ENCODE measurements around the gene CRELD2.

The CRELD2 gene

DNA sequence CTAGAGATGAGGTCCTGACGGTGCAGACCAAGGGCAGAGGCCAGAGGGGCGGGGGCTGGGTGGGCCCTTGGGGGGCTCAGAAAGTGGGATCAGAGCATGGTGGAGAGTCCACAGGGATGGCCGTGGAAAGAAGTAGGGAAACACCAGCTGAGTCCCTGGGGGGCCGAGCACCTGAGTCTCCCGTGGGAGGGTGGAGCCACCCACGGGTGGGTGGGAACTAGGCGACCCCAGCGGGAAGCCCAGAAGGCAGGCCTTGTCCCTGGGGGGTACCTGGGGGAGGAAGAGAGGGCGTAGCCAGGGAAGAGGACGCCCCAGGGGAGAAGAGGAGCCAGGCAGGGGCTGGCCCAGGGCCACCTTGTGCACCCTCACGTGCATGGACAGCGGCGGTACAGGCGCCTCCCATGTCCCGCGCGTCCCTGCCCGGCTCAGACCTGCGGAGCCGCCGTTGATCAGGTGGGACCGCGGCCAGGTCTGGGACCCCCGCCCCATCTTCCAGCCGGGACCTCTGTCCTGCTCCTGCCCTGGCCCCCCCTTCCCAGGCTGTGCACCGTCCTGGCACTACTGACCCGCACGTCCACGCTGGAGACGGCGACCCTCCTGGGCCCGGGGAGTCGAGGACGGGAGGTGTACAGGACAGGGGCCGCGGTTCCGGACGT, 10.2 kb downstream of the CRELD2 start:
- in situ Hi-C loops (cut with MboI; ENCODE audit: low sequenced_read_pairs): no loop called here

DNA sequence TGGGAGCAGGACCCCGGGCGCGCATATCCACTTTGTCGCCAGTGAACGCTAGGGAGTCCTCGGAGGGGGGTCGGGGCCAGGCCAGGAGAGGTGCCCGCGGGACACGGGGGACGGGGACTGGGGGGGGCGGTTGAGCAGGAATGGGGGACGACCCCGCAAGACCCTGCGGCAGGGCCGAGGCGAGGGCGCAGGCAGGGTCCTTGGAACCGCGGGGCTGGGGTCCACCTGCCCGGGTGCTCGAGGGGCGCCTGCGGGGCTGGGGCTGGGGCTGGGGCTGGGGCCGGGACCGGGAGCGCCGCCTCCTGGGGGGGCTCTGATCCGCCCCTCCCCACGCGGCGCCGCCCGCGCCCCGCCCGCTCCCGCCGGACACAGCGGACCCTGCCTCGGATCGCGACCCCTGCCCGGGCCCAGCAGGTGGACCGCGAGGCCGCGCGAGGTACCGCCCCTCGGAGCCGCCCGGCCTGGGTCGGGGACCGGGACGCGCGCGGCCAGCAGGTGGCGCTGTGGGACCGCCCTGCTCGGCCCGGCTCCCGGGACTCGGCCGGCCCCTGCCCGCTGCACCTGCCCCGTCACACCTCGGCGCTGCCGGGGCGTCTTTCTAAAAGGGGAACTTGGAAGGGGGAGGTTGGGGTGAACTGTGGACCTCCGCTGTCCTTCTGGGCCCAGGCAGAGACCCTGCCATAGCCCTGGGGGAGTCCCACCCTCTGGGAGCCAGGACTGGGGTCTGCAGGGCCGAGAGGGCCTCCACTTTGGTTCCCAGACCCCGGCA, 11.0 kb downstream of the CRELD2 start:
- in situ Hi-C loops (cut with MboI; ENCODE audit: low sequenced_read_pairs): no loop called here

DNA sequence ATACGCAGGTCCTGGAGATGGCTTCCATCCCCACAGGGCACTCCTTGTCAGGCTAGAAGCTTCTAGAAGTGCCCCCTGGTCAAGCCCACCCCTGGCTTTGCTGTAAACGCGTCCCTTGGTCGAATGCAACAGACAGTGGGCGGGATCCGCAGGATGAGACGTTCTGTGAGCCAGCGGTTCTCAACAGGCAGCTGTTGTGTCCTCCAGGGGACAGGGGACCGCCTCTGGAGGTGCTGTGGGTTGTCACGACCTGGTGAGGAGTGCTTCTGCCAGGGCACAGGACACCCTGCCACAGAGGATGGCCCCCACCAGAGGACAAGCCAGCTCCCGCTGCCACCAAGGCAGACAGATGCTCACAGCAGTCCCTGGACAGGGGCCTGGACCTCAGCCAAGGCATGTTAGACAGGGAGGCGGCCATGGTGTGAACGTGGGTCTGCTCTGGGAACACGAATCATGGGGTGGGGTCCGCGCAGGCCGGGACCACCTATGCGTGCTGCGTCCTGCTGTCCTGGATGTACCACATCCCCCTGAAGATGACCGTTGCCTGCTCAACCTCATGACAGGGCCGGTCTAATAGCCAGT, 11.7 kb downstream of the CRELD2 start:
- in situ Hi-C loops (cut with MboI; ENCODE audit: low sequenced_read_pairs): no loop called here

DNA sequence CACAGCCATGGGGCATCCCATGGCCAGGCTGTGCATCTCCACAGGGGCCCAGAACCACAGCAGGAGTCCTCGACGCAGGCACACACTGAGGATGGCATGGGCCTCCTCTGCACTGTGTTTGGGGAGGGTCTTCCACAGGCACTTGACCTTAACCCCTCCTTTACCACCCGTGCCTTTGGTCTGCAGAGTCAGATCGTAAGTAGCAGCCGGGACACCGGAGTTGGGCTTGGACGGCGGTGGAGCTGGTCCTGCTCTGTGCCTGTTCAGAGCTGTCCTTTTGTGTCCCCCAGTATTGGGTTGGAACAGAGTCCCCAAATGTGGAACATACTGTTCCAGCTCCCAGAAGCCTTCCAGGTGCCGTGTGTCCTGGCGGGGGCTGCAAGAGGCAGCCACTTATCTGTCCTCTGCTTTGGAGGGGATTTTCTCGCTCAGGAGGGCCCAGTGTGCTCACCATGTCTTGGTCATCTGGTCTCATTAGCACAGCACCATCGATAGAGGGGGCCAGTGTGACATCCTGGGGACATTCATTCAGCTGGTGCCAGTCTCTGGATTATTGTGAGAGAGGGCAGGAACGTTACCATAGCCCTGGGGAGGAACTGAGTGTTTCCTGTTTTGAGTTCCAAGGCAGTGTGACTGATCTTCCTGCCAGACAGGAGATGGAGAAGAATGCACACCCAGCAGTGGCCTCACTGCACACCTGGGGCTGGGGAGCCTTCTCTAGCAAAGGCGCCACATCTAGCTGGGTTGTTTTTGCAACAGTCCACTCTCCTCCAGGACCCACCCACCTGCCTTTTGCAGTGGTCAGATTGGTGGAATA, 12.4 kb downstream of the CRELD2 start:
- in situ Hi-C loops (cut with MboI; ENCODE audit: low sequenced_read_pairs): no loop called here

DNA sequence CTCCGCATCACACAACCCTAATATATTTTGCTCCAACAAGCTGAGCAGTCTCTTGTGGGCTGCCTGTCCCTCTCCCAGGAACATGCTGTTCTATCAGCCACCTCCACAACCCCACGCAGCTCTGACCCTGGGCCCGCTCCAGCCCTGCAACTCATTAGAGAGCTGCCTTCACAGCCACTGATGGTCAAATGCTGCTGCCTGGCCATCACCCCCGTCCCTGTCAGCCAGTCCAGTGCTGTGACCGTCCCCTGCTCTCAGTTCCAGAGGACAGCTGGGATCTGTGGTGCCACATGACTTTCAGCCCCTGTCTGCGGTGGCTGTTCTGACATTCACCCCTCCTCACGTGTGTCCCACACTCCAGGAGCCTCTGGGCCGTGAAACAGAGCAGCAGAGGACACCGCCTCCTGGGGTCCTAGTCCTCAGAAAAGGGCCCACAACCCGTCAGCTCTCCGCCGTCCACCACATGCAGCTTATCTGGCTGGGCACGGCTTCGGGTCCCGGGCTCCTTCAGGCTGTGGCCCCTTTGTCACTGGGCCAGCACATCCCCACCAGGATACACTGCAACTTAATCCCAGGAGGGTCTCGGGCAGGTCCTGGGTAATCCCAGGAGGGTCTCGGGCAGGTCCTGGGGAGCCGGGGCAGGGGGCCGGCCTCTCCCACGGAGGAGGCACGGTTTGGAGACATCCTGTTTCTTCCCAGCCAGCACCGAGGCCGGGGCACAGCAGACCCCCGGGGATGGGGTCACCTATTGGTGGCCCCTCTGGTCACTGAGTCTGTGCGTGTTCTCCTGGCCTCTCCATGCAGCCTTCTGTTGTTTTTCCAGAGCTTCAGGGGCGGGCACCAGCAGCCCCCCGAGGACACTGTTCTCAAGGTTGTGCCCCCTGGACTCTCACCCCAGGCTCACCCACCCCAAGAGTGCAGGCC, 15.1 kb downstream of the CRELD2 start:
- in situ Hi-C loops (cut with MboI; ENCODE audit: low sequenced_read_pairs): no loop called here

DNA sequence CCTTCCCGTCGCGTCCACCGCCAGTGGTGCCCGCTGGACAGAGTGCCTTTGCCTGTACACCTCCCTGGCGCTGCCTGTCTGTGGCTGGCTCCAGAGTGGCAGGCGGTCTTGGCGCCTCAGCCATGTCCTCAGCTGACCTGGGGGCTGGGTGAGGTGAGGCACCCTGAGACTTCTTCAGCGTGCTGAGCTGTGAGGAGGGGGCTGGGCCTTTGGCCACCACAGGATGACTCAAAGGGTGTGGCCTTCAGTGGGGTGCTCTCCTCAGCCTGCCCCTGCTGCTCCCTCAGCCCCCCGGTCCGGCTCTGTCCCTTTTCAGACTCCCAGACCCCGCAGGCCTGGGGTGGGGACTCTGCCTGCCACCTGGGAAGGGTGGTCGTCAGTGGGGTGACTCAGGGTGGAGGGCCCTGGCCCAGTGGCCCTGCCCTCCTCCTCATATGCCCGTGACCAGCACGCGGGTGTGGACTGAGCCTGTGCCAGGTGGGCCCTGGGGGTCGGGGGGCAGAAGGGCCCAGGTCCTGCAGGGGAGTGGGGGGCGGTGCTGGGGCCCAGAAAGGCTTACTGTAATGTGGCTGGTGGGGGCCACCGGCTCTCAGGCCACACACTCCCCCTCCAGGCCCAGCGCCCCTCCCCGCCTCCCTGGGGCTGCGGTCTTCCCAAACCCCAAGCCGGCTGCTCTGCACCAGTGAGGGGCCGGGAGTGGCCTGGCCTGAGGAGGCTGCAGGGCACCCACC, 15.9 kb downstream of the CRELD2 start:
- in situ Hi-C loops (cut with MboI; ENCODE audit: low sequenced_read_pairs): no loop called here

DNA sequence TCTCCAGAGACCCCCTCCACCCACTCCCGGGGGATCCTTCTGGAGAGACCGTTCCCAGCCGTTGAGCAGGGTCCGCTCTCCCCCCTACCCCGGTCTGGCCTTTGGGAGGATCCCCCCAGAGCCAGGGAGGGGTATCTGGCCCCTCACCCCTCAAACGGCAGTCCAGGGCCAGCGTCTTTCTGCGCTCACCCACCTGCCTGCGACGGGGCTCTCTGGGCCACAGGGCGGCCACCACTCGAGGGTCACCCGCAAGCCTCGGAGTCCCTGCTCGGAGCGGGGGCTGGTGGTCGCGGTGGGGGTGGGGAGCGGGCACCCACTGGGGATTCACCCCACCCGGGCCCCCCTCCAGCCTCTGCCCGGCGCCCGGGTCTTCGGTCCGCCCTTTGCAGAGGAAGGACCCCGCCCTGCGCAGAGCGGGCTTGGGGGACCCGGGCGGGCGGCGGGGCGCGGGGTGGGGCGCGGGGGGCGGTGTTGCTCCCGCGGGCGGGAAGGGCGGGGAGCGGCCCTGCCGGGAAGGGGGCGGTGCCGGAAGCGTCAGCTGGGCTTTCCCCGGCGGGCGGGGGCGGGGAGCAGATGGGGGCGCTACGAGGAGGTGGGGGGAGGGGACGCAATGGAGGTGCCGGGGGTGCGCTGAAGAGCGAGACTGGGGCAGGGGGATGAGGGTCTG, 16.6 kb downstream of the CRELD2 start:
- in situ Hi-C loops (cut with MboI; ENCODE audit: low sequenced_read_pairs): no loop called here

DNA sequence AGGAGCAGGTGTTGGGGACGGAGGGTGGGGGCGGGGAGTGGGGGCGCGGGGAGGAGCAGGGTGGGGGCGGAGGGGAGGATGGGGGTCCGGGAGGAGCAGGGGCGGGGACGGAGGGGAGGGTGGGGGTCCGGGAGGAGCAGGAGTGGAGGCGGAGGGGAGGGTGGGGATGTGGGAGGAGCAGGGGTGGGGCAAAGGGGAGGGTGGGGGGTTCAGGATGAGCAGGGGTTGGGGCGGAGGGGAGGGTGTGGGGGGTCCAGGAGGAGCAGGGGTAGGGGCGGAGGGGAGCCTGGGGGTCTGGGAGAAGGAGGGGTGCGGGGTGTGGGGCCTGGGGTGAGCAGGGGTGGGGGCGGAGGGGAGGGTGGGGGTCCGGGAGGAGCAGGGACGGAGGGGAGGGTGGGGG, 17.1 kb downstream of the CRELD2 start:
- in situ Hi-C loops (cut with MboI; ENCODE audit: low sequenced_read_pairs): no loop called here

DNA sequence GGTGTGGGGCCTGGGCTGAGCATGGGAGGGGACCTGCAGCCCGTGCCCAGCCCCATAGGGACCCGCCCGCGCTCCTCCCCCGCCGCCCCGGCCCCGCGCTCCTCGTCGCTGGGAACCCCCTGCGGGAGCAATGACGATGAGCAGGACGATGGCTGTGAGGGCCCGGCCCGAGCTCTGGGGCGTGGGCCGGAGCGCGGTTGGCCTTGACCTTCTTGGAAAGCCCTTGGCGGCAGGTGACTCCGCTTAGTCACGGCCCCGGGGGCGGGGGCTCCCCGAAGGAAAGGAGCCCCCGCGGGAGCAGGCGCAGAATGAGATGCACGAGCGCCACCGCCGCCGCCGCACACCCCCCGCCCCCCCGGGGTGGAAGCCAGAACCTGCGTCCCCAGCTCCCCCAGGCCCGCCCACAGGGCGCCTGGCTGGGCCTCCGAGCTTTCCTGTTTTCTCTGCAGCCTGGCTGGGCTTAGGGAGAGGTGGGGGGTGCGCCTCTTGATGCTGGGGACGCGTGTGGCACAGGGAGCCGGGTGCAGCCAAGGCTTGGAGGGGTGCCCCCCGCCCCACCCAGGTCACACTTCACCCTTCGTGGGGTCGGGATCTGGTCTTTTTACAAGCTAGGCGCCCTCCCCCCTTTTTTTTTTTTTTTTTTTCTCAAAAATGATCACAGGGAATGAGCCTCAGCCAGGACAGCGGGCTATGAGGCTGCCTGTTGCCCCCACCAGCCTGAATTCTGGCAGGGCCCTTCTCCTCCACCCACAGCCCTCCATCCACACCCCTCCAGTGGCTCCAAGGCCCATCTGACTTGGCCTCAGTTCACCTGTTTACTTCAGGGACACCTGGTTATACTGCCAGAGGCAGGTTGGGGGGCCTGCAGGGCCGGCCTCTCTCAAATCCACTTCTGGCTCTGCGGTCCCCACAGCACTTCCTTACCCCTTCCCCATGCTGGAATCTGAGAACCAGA, 17.9 kb downstream of the CRELD2 start:
- in situ Hi-C loops (cut with MboI; ENCODE audit: low sequenced_read_pairs): no loop called here

DNA sequence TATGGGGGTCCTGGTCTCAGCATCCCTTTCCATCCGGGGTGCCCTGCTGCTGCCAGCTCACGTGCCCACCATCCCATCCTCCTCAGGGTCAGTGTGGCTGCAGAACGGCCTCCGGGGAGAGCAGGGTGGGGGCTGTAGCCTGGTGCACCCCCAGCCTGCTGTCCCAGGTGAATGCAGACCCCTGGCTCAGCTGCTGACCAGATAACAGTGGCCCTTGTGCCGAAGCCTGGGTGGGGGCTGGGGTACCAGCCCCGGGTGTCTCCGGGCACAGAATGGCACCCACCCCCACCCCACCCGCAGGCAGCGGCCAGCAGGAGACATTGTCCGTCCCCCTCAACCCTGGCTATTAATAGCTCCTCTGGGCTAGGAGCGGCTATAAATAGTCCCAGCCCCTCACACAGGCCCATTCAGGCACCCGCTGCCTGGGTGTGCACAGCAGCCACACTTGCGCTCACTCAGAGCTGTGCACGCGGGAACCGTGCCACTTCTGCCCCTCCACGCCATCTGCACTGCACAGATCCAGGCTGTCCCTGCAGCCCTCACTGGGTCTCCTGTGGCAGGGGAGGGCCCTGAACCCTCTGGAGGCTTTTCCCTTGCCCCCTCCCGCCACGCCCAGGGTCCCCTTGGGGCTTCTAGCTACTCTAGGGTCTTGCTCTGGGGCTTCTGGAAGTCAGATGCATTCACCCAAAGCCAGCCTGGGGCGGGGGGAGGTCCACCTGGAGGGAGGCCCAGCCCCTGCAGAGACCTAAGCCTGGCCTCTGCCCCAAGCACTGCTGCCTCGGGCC, 18.7 kb downstream of the CRELD2 start:
- in situ Hi-C loops (cut with MboI; ENCODE audit: low sequenced_read_pairs): no loop called here

DNA sequence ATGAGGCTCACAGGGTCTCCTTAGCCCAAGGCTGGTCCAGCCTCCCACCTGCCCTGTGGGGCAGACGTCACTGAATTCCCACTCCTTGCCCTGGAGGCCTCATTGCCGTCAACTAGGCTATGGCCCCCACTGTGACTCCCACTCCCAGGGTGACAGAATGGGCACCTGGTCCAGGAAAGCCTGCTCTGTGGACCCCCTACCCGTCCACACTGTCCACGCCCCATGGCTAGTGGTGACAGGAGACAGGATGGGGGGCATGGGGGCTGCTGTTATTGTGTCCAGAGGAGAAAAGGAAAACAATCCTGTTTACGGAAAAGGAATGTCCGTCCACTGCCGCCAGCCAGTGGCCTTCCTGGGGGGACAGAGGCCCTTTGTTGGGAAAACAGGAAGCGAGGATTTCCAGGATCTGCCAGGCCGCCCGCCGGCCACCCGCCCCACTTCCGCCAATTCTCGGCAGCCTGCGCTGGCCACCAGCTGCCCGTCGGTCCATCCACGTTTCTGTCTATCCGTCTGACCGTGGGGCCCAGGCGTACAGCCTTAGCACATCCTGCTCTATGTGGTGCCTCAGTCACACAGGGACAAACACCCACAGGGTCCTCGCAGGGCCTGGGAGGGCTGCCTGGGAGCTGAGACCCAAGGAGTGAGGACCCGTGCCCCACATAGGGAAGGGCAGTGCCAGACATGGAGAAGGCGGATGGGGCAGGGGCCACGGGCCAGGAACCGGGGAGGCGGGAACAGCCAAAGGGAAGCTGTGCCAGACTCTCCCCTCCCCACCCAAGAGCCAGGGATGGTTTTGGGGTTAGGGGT, 19.5 kb downstream of the CRELD2 start:
- in situ Hi-C loops (cut with MboI; ENCODE audit: low sequenced_read_pairs): no loop called here

DNA sequence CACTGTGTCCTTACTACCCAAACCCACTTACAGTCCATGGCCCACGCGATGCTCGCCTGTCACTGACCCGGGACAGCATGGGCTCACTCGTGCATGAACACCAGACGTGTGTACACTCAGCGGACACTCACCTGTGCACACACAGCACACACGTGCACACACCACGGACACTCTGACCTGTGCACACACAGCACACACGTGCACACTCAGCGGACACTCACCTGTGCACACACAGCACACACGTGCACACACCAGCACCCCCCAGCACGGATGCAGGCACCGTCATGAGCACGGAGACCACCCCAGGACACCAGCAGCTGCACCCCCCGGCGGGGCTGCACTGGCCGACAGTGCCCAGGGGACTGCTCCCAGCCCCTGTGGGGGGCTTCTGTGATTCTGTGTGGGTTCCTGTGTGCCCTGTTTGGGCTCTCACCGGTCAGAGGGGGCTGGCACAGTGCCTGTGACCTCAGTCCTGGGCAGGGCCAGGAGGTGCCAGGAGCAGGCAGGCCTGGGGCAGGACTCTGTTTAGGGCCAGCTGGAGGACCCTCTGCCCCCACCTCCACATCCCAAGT, 20.2 kb downstream of the CRELD2 start:
- in situ Hi-C loops (cut with MboI; ENCODE audit: low sequenced_read_pairs): no loop called here

DNA sequence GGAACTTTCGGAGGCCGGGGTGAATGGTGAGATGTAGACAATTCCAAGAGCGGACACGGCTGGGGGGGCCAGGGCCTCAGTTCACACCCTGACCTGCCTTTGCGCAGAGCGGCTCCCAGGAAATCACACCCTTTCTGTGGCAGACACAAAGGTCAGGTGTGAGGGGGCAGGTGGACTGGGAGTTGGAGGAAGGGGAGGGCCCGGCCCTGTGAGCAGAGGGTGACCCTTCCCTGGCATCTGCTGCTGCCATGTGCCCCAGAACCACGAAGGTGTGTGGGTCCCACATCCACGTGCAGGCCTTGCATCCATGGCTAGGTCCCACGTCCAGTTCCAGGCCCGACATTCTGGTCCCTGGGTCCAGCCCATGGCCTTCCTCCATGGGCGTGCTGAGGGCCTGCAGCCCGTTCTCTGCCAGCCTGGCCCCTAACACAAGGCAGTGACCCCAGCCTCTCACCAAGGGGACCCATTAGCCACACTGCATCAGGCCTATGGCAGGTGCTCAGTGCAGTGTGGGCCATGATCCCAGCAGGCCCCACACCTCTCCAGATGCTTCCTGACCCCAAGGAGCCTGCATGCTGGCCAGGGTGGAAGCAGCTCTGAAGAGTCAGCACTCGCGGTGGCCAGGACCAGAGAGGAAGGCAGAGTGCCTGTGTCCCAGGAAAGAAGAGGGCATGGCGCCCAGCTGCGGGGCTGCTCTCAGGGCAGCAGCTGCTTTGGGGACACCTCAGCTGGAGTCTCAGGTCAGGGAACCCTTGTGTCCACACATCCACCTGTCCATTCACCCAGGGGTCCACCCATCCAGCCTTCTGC, 23.3 kb downstream of the CRELD2 start:
- in situ Hi-C loops (cut with MboI; ENCODE audit: low sequenced_read_pairs): no loop called here

DNA sequence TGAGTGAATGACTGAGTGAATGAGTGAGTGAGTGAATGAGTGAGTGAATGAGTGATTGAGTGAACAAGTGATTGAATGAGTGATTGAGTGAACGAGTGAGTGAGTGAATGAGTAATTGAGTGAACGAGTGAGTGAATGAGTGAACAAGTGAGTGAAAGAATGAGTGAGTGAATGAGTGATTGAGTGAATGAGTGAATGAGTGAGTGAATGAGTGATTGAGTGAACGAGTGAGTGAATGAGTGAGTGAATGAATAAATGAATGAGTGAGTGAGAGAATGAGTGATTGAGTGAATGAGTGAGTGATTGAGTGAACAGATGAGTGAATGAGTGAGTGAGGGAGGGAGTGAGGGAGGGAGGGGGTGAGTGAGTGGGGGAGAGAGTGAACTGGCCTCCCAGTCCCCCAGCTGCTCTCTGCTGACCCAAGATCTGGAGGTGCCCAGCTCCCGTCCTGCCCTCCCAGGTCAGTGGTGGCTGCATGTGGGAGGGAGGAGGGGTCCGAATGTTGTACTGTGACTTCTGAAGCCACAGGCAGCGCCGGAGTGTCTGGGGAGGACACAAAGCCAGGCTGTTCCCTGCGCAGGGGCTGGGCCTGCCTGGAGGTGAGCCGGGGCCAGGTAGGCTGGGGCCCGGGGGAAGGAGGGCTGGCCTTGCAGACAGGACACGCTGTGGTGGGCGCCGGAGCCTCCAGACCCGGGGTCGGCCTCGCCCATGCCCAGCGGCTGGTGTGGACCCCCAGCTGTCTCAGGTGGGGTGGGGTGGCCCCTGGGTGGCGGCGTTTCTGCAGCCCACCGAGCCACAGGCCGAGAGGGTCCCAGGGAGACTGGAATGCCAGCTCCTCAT, 24.4 kb downstream of the CRELD2 start:
- in situ Hi-C loops (cut with MboI; ENCODE audit: low sequenced_read_pairs): no loop called here
